GM10266 (cell line): ENCODE measurements around the gene EML1.

ENCODE experiments used
- DNase-seq: peaks from one replicate; pipeline ENCODE4 v3.0.0; 2012; ENCODE audit errors: extremely low spot score
- TF ChIP-seq, protein P1 (sequence below): IDR thresholded peaks from 2 replicates; pipeline ENCODE4 v1.5.1; 2012; ENCODE audit warnings: mild to moderate bottlenecking, low read depth; ENCODE audit not compliant: control insufficient read depth, insufficient read depth; ENCODE audit errors: missing control alignments

EML1 gene

GRCh38 chr14:99918781-99919180 lies 125.6 kb downstream of the EML1 start:
- no peak for DNase-seq
- TF ChIP-seq, protein P1, sequence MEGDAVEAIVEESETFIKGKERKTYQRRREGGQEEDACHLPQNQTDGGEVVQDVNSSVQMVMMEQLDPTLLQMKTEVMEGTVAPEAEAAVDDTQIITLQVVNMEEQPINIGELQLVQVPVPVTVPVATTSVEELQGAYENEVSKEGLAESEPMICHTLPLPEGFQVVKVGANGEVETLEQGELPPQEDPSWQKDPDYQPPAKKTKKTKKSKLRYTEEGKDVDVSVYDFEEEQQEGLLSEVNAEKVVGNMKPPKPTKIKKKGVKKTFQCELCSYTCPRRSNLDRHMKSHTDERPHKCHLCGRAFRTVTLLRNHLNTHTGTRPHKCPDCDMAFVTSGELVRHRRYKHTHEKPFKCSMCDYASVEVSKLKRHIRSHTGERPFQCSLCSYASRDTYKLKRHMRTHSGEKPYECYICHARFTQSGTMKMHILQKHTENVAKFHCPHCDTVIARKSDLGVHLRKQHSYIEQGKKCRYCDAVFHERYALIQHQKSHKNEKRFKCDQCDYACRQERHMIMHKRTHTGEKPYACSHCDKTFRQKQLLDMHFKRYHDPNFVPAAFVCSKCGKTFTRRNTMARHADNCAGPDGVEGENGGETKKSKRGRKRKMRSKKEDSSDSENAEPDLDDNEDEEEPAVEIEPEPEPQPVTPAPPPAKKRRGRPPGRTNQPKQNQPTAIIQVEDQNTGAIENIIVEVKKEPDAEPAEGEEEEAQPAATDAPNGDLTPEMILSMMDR, result no peak

- DNase-seq, result no peak
- TF ChIP-seq, protein P1, result no peak
These were observed 128.2 kb downstream of the EML1 start for GRCh38 chr14:99921425-99921824.

GRCh38 chr14:99924379-99924778 lies 131.2 kb downstream of the EML1 start:
- TF ChIP-seq, protein P1, result no peak

GRCh38 chr14:99925471-99925870 lies 132.3 kb downstream of the EML1 start:
- TF ChIP-seq, protein P1, result no peak
- DNase-seq, result no peak

More at GRCh38 chr14:99924379-99924778, 131.2 kb downstream of the EML1 start:
- DNase-seq, result no peak

DNA sequence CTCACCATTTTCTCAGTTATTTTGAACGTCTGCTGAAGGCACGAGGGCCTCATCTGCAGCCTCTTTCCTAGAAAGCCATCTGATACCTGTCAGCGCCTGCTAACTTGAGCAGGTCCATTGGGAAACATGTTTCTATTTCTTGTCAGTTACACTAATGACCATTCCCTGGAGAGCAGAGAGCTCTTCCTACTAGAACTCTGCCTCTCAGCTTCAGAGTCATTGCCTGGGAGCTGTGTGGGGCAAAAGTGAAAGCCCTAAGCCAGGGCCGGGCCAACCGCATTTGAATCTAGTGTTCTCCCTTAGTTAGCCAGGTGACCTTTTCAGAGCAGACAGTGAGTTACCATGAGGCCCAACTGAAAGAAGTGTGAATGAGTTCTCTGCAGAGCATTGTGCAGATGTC lies 135.8 kb downstream of the EML1 start:
- TF ChIP-seq, protein P1, result no peak
- no peak for DNase-seq

DNA sequence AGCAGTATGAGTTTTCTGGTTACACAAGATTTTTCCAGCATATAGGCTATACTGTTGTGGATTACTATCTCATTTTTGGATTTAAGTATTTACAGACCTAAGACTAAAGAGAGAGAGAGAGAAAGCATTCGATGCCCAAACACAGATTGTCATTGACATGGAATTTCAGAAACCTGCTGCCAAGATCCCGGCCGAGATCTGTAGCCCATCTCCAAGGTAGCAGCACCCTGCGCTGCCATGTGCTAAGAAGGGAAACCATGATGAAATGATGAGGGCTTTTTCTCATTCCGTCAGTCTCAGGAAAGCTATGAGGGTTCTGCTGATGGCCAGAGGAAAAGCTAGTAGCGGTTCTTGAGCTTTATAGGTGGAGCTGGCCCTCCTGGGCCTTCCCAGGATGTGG lies 136.4 kb downstream of the EML1 start:
- TF ChIP-seq, protein P1, result no peak
- DNase-seq, result no peak

- TF ChIP-seq, protein P1, result no peak
- DNase-seq, result peak; percentile 73
These were observed 137.4 kb downstream of the EML1 start for GRCh38 chr14:99930420-99931274.
